H9 (cell line): ENCODE results near the gene RIBC2. TPM values are rescaled to one million over a fixed set of nuclear protein-coding genes. Genes with fewer than 3 reads are reported as not detected.

Source experiments
- DNase-seq: peaks from one replicate; pipeline ENCODE4 v3.0.0-alpha.2; 2017
- H2AFZ ChIP-seq: one replicate; pipeline ENCODE4 v1.6.1; 2013; ENCODE audit warnings: mild to moderate bottlenecking, low read length, control low read depth, moderate library complexity
- H2AK5ac ChIP-seq: 2 replicates; pipeline ENCODE4 v1.6.1; 2013; ENCODE audit warnings: low read length, control low read depth, mixed read lengths; ENCODE audit not compliant: insufficient read length
- H2BK120ac ChIP-seq: one replicate; pipeline ENCODE4 v1.6.1; 2013; ENCODE audit warnings: low read depth, mild to moderate bottlenecking, low read length, control low read depth, inconsistent platforms; ENCODE audit not compliant: poor library complexity, severe bottlenecking
- H2BK12ac ChIP-seq: 2 replicates; pipeline ENCODE4 v1.6.1; 2013; ENCODE audit warnings: low read length, control low read depth, mixed read lengths, low read depth; ENCODE audit not compliant: insufficient read length
- H2BK15ac ChIP-seq: 2 replicates; pipeline ENCODE4 v1.6.1; 2013; ENCODE audit warnings: low read depth, low read length, control low read depth
- H2BK20ac ChIP-seq: one replicate; pipeline ENCODE4 v1.6.1; 2013; ENCODE audit warnings: low read depth, mild to moderate bottlenecking, low read length, control low read depth, inconsistent platforms; ENCODE audit not compliant: poor library complexity, severe bottlenecking
- H2BK5ac ChIP-seq: 2 replicates; pipeline ENCODE4 v1.6.1; 2013; ENCODE audit warnings: low read length, control low read depth, mixed read lengths; ENCODE audit not compliant: insufficient read length
- H3K14ac ChIP-seq: 2 replicates; pipeline ENCODE4 v1.6.1; 2013; ENCODE audit warnings: low read length, control low read depth; ENCODE audit not compliant: insufficient read depth
- H3K18ac ChIP-seq: 2 replicates; pipeline ENCODE4 v1.6.1; 2013; ENCODE audit warnings: low read depth, mild to moderate bottlenecking, mixed read lengths, low read length, control low read depth; ENCODE audit not compliant: insufficient read length
- H3K23ac ChIP-seq: 2 replicates; pipeline ENCODE4 v1.6.1; 2013; ENCODE audit warnings: low read length, control low read depth, mixed read lengths, low read depth; ENCODE audit not compliant: insufficient read length
- H3K23me2 ChIP-seq: 2 replicates; pipeline ENCODE4 v1.6.1; 2013; ENCODE audit warnings: low read depth, mild to moderate bottlenecking, mixed read lengths, low read length, control low read depth; ENCODE audit not compliant: insufficient read length, poor library complexity, severe bottlenecking
- H3K27ac ChIP-seq: 2 replicates; pipeline ENCODE4 v1.5.1; 2013; ENCODE audit warnings: low read length, control low read depth, mixed read lengths, low read depth; ENCODE audit not compliant: insufficient read length
- H3K27me3 ChIP-seq: 2 replicates; pipeline ENCODE4 v1.6.1; 2013; ENCODE audit warnings: low read length, control low read depth, inconsistent platforms; ENCODE audit not compliant: insufficient read depth
- H3K4ac ChIP-seq: 2 replicates; pipeline ENCODE4 v1.6.1; 2013; ENCODE audit warnings: low read depth, mild to moderate bottlenecking, control low read depth, inconsistent platforms, low read length, moderate library complexity
- H3K4me1 ChIP-seq: 2 replicates; pipeline ENCODE4 v1.6.1; 2013; ENCODE audit warnings: low read length, control low read depth, inconsistent platforms; ENCODE audit not compliant: insufficient read depth
- H3K4me2 ChIP-seq: 2 replicates; pipeline ENCODE4 v1.6.1; 2013; ENCODE audit warnings: low read length, control low read depth, mixed read lengths; ENCODE audit not compliant: insufficient read length, insufficient read depth
- H3K56ac ChIP-seq: 2 replicates; pipeline ENCODE4 v1.6.1; 2013; ENCODE audit warnings: low read depth, mild to moderate bottlenecking, mixed read lengths, low read length, control low read depth; ENCODE audit not compliant: insufficient read length
- H3K79me1 ChIP-seq: 2 replicates; pipeline ENCODE4 v1.6.1; 2013; ENCODE audit warnings: low read depth, mild to moderate bottlenecking, moderate library complexity, low read length, control low read depth, inconsistent platforms; ENCODE audit not compliant: insufficient read depth, poor library complexity, severe bottlenecking
- H3K79me2 ChIP-seq: 2 replicates; pipeline ENCODE4 v1.6.1; 2013; ENCODE audit warnings: low read length, control low read depth, inconsistent platforms; ENCODE audit not compliant: insufficient read depth
- H3K9ac ChIP-seq: 2 replicates; pipeline ENCODE4 v1.6.1; 2013; ENCODE audit warnings: low read length, control low read depth, mixed read lengths; ENCODE audit not compliant: insufficient read length; ENCODE audit errors: extremely low read depth
- H3K9me3 ChIP-seq: one replicate; pipeline ENCODE4 v1.6.1; 2013; ENCODE audit warnings: low read depth, low read length, inconsistent platforms; ENCODE audit not compliant: control insufficient read depth
- H3T11ph ChIP-seq: one replicate; pipeline ENCODE4 v1.6.1; 2013; ENCODE audit warnings: mild to moderate bottlenecking, low read length, control low read depth, inconsistent platforms
- H4K20me1 ChIP-seq: one replicate; pipeline ENCODE4 v1.6.1; 2013; ENCODE audit not compliant: control insufficient read depth, insufficient read length, insufficient read depth
- H4K5ac ChIP-seq: 2 replicates; pipeline ENCODE4 v1.6.1; 2013; ENCODE audit warnings: low read depth, mild to moderate bottlenecking, mixed read lengths, low read length, control low read depth; ENCODE audit not compliant: insufficient read length
- H4K8ac ChIP-seq: replicated peaks from 2 replicates; pipeline ENCODE4 v1.6.1; 2013; ENCODE audit warnings: low read length, control low read depth, mixed read lengths, low read depth; ENCODE audit not compliant: insufficient read length
- H4K91ac ChIP-seq: 2 replicates; pipeline ENCODE4 v1.6.1; 2013; ENCODE audit warnings: low read depth, mild to moderate bottlenecking, moderate library complexity, mixed read lengths, low read length, control low read depth; ENCODE audit not compliant: insufficient read length
- H3K27ac Mint-ChIP-seq, 3 experiments: 2 replicates in 2 of 3; 3 replicates in 1 of 3; pipeline ENCODE4 v1.8.0; 2020 to 2021; ENCODE audit warnings: mixed read lengths in 3 of 3, mild to moderate bottlenecking in 1 of 3, moderate library complexity in 1 of 3
- H3K27me3 Mint-ChIP-seq: 2 replicates; pipeline ENCODE4 v1.8.0; 2021; ENCODE audit warnings: low read depth, mild to moderate bottlenecking, moderate library complexity, mixed read lengths
- H3K36me3 Mint-ChIP-seq, 3 experiments: 2 replicates in 2 of 3; 3 replicates in 1 of 3; pipeline ENCODE4 v1.8.0; 2020 to 2021; ENCODE audit warnings: low read depth in 3 of 3, mixed read lengths in 3 of 3; ENCODE audit not compliant: insufficient read depth in 1 of 3
- H3K4me1 Mint-ChIP-seq, 2 experiments: 2 replicates each; pipeline ENCODE4 v1.8.0; 2020; ENCODE audit warnings: mixed read lengths in 2 of 2
- H3K4me3 Mint-ChIP-seq, 2 experiments: 2 replicates in 1 of 2; 3 replicates in 1 of 2; pipeline ENCODE4 v1.8.0; 2020 to 2021; ENCODE audit warnings: mild to moderate bottlenecking in 2 of 2, mixed read lengths in 2 of 2, moderate library complexity in 1 of 2
- H3K9me3 Mint-ChIP-seq, 2 experiments: 2 replicates in 1 of 2; 3 replicates in 1 of 2; pipeline ENCODE4 v1.8.0; 2020; ENCODE audit warnings: mild to moderate bottlenecking in 2 of 2, mixed read lengths in 2 of 2, moderate library complexity in 1 of 2
- WGBS: extraction: QIAGEN DNeasy Blood & Tissue Kit; methylation state at CpG from one replicate; pipeline ENCODE4 v1.1.7; 2013; ENCODE audit warnings: missing lambda C conversion rate, low lambda C conversion rate, mixed read lengths; ENCODE audit not compliant: insufficient read length; ENCODE audit errors: extremely low coverage; 5-methylcytosine and 5-hydroxymethylcytosine counted together
- total RNA-seq: library from RNA; stranded (reverse); gene quantifications from 2 replicates; pipeline ENCODE4 v1.2.1, GENCODE V29; 2021
- TF ChIP-seq, protein P1 (sequence below): fragments of 200-600 bp; sonication (generic); conservative IDR thresholded peaks from 3 replicates; pipeline ENCODE4 v1.8.0; 2021; ENCODE audit warnings: antibody characterized with exemption, mild to moderate bottlenecking

Gene RIBC2
- total RNA-seq, 1 experiment from 2014 or later, result 4.1 TPM

DNA sequence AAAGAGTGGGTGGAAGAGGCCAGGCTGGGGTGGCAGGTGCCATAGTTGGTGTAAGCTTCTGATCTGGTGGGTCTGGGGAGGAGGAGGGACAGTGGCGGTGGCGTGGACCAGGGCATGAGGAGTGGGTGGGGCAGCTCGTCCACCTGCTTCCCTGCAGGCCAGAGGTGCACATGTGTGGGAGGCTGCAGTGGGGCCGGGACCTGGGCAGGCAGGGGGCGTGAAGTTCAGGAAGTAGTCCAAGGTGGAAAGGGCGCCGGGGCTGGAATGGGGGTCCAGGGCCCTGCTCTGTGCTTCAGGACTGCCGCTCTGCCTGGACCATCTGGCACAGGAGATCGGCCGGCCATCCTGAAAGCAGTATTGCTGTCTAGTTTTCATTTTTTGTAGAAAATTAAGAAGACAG, 15.9 kb downstream of the RIBC2 start:
- no peak overlapping the region for H3K9ac ChIP-seq
- no peak overlapping the region; the same call in 1 of the 2 replicates for H3K14ac ChIP-seq
- H3K18ac ChIP-seq, result no peak overlapping the region
- no peak overlapping the region for H2BK15ac ChIP-seq
- H3K4me2 ChIP-seq, result no peak overlapping the region
- no peak overlapping the region for H3K27ac Mint-ChIP-seq
- H3K9me3 Mint-ChIP-seq, result peaks cover 0 to 6% of the 10 kb centered on the region in 2 experiments; a peak in 2 of 5 replicates
- H3K23me2 ChIP-seq, result no peaks in the 10 kb centered on the region
- DNase-seq, result no peak
- no peak overlapping the region for H3K56ac ChIP-seq
- H4K91ac ChIP-seq, result no peak overlapping the region
- no peaks in the 10 kb centered on the region for H3K9me3 ChIP-seq
- TF ChIP-seq, protein P1, sequence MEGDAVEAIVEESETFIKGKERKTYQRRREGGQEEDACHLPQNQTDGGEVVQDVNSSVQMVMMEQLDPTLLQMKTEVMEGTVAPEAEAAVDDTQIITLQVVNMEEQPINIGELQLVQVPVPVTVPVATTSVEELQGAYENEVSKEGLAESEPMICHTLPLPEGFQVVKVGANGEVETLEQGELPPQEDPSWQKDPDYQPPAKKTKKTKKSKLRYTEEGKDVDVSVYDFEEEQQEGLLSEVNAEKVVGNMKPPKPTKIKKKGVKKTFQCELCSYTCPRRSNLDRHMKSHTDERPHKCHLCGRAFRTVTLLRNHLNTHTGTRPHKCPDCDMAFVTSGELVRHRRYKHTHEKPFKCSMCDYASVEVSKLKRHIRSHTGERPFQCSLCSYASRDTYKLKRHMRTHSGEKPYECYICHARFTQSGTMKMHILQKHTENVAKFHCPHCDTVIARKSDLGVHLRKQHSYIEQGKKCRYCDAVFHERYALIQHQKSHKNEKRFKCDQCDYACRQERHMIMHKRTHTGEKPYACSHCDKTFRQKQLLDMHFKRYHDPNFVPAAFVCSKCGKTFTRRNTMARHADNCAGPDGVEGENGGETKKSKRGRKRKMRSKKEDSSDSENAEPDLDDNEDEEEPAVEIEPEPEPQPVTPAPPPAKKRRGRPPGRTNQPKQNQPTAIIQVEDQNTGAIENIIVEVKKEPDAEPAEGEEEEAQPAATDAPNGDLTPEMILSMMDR, result no peak
- no peak overlapping the region for H4K5ac ChIP-seq
- H2BK120ac ChIP-seq, result no peak overlapping the region
- H3K79me2 ChIP-seq, result no peaks in the 10 kb centered on the region
- H3K4ac ChIP-seq, result no peak overlapping the region
- H2BK12ac ChIP-seq, result no peak overlapping the region
- no peak overlapping the region for H3T11ph ChIP-seq
- peaks cover 0 to 8% (median 6%) of the 10 kb centered on the region in 3 experiments; a peak in 4 of 7 replicates for H3K36me3 Mint-ChIP-seq
- no peak overlapping the region for H3K27ac ChIP-seq
- H2BK5ac ChIP-seq, result no peak overlapping the region
- no peak overlapping the region for H3K4me3 Mint-ChIP-seq
- H3K79me1 ChIP-seq, result no peaks in the 10 kb centered on the region
- no CpG with 5 or more reads among the region's 10 CpGs for WGBS
- H3K4me1 Mint-ChIP-seq, result peaks cover under 1 to 2% of the 10 kb centered on the region in 2 experiments; a peak in 2 of 4 replicates
- no peak overlapping the region for H4K8ac ChIP-seq
- no peaks in the 10 kb centered on the region for H4K20me1 ChIP-seq
- no peaks in the 10 kb centered on the region for H3K4me1 ChIP-seq
- no peak overlapping the region for H2AFZ ChIP-seq
- H3K27me3 Mint-ChIP-seq, result peaks cover 16% of the 10 kb centered on the region
- no peak overlapping the region for H2AK5ac ChIP-seq
- no peaks in the 10 kb centered on the region for H3K27me3 ChIP-seq
- H3K23ac ChIP-seq, result no peak overlapping the region
- H2BK20ac ChIP-seq, result no peak overlapping the region
